ENCODE measurements around the gene BOD1L1.

Gene BOD1L1

DNA sequence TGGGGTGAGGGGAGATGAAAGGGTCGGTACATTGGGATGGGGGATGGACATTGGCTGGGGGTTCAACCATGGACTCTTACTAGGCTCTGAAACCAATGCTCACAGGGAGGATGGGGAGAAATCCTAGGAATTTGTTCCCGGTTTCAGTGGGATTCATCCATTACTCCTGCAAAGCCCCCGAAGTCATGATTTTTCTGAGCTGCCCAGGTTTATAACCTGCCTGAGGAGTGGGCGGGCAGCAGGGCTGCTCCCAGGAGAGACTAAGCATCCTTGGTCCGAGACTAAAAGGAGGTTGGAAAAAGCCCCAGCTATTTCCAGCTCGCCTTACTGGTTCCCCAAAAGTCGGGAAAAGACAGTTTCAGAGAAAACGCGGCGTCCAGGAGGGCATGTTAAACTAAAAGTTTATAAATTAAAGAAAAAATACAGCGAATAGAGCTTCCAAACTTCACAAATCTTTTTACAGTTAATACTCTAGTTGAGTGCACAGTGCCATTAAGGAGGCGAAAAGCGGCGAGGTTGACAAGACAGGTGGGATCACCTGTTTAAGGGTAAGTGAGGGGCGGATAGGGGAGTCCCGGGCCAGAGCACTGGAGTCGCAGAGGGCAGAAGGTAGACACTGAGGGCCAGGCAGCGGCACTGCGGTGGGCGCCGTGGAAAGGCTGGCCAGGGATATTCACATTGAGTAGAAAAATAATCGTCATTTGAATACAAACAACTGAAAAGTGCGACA lies 86.9 kb downstream of the BOD1L1 start:
- no peak for DNase-seq (ENCODE audit: low read depth in 2 of 3, low spot score in 1 of 3)

DNA sequence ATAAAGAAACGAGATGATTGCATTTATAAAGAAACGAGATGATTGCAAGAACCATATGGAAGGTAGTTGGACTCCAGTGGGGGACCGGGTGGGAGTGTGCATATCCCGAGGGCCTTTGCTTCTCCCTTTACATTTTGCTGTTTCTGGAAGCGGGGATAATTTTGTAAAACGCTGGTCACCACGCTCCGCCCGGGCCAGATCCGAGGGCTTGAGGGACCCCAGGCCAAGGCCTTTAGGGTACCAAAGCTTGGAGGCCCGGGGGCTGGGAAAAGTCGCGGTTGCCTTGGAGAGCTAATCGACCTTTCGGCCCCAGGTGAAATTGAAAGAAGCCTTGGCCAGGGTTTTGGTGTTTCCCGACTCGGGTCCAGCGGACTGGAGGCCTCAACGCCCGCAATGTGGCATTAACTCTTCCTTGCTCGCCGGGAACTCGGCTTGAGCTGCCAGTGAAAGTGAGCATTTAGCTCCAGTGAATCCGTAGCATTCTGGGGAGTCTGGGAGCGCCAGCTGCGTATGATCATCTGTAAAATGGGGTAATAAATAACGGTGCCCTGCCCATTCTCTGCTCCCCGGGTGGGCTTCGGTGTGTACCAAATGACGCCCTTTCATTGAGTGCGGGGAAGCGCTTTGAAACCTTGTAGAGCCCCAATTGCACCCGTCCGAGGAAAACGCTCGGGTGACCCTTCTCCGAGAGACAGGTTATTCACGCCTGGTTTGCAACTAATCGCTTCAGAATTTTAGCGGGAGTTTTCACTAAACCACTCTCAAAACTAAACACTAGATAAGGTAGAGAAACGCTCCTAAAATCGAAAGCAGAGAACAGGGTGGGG lies 87.7 kb downstream of the BOD1L1 start:
- DNase-seq (ENCODE audit: low read depth in 2 of 3, low spot score in 1 of 3), result no peak

DNA sequence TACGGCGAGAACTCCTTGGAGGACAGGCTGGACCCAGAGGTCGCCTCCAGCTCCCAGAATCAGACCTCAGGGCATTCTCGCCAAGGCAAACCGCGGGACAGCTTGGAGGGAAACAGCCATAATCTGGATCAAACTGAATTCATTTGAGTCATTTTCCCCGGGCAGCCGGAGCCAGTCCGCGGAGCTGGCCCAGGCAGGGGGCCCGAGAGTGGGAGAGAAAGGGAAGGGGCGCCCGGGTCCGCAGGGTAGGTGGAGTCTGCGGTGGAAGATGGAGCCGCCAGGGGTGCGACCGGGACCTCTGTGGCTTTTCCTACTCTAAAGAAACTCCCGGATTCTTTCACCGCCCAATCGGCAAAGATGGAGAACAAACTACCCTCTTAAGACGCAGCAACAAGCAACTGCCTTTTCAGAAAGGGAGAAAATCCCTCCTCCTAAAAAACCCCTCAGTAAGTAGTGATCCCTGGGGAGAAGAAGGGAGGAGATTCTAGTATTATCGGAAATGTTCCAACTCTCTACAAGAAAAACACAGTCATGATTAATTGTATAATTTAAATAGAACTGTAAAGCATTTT lies 88.4 kb downstream of the BOD1L1 start:
- no peak for DNase-seq (ENCODE audit: low read depth in 2 of 3, low spot score in 1 of 3)

DNA sequence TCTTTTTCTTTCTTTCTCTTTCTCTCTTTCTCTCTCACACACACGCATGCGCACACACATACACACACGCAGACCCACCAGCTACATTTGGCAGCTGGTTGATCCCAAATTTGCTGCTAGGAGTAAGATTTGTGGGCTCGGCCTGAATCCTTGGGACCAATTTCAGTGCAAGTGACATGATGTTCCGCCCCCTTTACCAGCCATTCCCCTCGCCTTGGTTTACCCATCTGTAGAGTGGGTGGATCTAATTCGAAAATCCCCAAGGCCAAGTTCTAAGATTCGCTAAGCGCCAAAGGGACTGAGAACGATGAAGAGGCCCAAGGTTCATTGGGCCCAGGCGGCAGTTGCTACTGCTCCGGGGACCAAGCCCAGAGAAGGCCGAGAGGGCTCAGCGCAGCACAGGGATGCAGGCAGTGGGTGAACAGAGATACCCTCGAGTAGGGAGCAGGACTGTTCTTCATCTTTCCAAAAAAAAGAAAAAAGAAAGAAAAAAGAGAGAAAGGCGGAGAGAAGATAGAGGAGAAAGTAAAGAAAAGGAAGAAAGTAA lies 89.0 kb downstream of the BOD1L1 start:
- DNase-seq (ENCODE audit: low read depth in 2 of 3, low spot score in 1 of 3), result no peak

DNA sequence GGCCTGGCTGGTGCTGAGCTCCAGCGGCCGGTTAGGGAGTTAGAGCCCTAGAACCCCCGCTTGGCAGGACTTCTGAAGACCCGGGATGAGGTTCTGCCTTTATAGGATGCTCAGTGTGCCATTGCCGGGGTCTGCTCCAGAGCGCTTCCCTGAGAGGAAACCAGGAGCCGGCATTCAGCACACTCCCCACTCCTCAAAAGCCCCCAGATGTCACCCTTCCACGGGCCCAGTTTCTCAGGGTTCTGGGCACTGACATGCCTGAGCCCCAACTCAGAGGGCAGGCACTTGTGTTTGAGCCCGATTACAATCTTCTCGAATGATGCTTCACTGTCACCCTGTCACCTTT lies 89.7 kb downstream of the BOD1L1 start:
- no peak for DNase-seq (ENCODE audit: low read depth in 2 of 3, low spot score in 1 of 3)

DNA sequence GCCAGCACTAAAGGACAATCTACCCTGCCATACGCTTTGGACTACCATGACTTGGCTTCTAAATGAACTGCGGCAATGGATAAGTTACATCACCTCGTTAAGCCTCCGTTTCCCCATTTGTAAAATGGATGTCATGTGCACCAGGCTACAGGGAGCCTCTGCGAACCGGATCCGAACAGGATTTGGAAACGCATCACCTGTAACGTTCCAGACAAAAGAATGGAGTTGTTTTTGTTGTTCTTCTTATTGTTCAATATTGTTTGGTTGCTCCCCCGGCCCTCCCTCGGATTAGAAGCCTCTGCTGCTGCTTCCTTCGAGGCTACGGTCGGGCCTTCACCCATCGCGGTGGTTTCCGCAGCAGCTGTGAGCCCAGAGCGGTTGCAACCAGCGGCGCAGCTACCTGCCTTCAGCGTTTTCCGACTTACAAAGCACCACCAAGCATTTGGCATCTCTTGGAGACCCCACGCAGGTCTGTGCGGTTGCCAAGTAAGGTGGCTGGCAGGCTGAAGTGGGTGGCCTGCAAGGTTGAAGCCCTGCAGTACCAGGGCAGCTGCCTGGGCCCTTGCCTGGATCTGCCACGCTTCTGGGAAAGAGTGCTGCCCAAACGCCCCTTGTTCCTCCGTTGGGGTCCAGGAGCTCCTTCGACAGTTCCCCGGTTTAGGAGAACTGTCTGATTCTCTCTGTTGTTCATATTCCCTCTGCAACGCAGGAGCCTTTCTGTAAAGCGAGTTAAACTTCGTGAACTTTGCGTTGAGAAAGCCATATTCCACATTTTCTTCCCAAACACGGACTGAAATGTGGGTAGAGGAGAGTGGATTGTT lies 90.3 kb downstream of the BOD1L1 start:
- DNase-seq (ENCODE audit: low read depth in 2 of 3, low spot score in 1 of 3), result no peak

DNA sequence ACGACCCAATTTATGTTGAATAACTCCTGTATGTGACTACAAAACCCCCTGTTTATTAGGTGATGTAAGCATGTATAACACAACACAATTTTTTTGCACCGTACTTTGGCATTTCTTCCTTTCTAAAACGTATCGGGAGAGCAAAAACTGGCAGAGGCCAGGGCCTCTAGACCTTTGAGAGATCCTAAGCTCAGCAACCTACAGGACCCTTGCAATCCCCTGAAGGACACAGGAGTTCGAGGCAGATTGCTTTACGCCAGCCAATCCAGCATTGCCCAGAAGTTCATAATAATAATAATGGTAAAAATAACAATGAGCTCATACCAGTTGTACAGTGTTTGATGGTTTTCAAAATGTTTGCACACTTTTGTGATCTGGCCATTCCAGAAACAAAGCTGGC lies 90.9 kb downstream of the BOD1L1 start:
- no peak for DNase-seq (ENCODE audit: low read depth in 2 of 3, low spot score in 1 of 3)

DNA sequence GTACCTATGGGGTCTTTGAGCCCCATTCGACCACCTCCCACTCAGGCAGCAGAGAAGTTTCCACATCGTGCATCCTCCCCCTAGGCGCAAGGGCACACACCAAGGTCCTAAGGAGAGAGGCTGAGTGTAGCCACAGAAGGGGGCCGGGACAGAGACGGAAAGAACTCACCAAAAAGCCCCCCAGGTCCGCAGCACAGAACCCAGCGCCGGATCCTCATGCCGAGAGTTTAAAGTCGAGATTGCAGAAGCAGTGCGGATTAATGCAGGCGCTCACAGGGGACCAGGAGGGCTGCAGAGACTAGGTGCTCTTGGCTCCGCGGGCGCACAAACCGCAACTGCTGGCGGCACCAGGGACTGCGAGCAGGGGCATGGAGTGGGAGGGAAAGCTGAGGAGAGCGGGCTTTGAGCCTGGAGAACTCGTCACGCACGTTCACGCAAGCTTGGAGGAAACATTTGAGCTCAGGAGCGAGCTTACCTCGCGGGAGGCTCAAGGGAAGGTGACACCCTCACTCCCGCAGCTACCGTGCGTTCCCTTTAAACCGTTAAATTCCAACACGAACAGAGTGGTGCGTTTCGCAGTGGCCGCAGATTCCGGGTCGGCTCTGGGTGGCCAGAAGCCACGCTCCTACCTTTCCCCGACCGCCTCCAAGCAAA lies 91.7 kb downstream of the BOD1L1 start:
- DNase-seq (ENCODE audit: low read depth in 2 of 3, low spot score in 1 of 3), result no peak

DNA sequence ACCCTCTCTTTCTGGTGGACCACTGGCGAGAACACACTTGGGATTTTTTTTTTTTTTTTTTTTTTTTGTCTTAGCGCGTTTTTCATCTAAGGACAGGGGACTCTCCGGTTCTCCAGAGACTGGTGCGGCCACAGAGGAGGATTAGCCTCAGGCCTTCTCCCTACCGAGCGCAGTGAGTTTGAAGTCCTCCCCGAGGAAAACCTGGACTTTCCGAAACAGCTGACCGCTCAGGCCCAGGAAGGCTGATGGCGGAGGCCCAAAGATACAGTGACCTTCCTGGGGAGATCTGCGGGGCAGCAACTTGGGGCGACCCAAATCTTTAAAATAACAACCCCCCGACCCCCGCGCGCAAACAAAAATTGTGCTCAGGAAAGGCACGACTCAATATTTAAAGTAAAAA lies 92.4 kb downstream of the BOD1L1 start:
- DNase-seq (ENCODE audit: low read depth in 2 of 3, low spot score in 1 of 3), result no peak

DNA sequence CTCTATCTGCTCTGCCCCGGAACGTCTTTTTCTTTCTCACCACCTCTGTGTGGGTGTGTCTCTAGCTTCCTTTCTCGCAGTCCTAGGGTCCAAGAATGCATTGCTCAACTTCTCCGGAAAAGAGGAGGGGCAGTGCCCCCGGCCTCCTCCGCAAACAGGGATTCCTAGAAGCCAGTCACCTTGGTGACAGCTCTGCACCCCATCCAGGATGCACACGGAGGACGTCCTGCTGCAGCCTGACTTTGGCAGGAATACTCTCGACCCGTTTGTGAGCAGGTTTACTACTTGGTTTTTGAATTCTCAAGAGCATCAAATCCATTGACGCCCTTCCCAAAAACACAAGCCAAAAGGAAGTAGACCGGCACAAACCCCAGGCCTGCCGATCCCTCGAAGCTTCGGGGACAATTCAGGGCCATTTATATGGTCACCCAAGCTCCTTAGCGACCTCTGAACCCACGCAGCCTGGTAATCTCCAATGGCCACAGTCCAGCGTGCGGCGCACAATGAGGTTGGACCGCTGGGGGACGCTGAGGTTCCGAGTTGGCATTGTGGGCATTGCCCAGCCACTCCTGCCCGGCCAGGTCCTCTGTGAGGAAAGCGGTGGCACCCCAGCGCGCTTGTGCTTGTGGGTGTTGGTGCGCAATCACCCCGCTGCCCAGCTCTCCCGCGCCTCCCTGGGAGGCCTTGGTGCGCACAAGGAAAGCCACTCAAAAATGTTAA lies 93.0 kb downstream of the BOD1L1 start:
- DNase-seq (ENCODE audit: low read depth in 2 of 3, low spot score in 1 of 3), result no peak

DNA sequence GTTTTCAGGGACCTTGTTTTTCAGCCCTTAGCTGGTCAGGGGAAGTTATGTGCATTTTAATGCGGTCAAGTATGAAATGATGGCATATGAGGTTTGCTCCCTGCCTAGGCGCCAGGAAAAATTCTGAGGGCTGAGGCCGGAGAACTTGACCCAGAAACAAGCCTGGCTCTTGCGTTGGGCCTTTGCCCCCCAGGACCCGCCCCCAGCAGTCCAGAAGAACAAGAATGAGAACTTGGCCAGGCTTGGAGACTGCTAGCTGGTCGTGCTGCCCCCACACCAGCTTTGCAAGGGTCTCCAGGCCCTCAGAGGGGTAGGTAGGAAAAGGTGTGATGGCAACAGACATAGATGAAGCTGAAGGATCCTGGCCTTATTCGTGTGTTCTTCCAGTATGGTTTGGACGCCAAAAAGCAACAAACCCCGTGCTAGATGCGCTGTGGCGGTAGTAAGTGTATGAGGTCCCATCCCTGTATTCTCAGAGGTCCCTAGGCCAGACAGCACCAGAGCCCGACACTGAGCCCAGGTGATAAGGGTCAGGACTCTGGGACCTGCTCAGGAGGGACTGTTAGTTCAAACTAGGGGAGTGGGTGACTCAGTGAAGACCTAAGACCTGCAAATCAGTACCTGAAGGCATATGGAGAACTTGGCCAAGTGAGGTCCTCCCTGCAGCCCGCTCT lies 93.7 kb downstream of the BOD1L1 start:
- DNase-seq (ENCODE audit: low read depth in 2 of 3, low spot score in 1 of 3), result no peak

DNA sequence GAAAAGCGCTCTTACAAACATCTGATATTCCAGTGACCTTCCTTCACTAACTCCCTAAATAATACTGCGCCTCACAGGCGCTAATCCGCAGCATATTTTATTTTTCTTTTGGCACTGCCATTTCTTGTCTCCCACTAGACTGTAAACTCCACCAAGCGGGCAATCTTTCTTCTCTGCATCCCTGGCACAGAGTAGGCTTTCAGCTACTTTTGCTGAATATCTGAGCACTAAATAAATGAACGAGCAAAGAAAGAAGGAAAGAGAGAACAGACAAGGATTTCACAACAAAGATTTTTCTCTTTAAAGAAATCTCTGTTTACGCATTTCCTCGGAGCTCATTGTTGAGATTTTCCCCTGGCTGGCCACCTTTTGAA lies 95.9 kb downstream of the BOD1L1 start:
- DNase-seq (ENCODE audit: low read depth in 2 of 3, low spot score in 1 of 3), result no peak

DNA sequence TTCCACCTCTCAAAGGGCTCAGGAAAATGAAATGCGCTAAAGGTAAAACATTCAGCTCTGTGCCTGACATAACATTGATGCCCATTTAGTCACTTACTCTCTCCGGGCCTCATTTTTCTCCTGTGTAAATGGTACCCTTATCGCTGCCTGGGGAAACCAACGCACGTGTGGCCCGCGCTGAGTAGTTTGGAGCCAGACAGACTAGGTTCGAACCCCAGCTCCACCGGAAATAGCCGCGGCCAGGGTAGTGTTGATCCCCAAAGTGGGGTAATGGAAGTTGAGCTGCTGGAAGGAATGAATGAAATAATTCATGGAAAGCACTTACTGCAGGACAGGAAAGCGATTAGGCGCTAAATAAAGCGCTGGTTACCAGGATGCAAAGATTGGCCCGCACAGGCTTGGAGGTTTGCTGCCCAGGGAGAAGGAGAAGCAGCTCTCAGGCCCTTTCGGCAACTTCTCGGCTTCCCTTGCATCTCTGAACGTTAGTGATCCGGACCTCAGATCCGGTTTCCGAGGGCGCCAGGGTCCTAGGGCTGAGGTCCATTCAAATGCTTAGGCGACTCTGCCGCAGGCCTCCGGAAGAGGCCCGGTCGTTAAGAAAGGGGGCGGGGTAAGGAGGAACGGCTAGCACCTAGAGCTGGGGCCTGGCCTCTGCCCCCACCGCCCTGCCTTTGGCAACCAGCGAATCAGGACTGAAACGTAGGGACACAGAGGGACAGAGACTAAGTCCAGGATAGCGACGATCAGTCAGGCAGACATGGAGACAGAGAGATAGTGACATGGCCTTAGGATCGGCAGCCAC lies 96.5 kb downstream of the BOD1L1 start:
- no peak for DNase-seq (ENCODE audit: low read depth in 2 of 3, low spot score in 1 of 3)

DNA sequence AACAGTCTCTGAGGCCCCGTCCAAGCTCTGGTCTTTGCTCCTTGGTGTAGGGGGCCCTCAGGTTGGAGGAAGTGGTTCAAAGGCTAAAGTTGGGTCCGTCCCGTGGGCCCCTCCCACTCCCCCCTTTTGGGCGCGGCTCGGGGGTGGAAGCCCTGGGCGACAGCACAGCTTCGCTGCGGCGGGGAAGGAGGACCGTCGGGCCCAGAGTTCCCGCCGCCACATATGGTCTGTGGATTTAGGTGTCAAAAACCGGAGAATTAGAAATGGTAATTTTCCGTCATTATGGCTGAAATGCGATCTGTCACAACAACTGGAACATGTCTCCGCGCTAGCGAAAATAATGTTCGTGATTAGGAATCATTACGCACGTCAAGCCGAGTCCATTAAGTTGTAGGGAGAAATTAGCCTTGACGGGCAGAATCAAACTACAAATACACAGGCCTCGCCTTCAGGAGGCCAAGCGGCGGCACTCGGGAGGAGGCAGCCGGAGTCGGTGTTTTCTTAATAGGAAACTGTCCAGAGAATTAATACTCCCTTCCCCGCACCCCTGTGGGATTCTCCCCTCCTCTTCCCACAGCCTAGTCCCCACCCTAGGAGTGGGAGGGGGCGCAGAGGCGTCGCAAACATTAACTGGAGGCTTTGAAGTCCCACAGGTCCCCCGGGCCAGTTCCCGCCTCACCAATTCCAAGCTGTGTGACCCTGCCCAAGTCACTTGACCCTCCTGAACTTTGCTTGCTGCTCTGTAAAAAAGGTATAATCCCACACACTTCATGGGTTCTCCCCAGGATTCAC lies 98.2 kb downstream of the BOD1L1 start:
- DNase-seq (ENCODE audit: low read depth in 2 of 3, low spot score in 1 of 3), result no peak

DNA sequence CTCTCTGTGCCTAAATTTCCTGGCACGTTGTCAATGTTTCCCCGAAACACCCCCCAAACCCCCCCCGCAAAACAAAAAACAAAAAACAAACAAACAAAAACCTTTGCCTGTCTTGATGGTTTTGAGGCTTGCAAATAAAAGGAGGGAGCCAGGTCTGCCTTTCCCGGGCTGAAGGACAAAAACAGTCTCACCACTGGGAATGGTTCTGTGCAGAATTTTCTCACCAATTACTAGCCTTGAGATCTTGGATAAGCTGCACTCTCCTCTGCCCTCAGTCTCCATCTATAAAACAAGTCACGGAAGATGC lies 98.8 kb downstream of the BOD1L1 start:
- no peak for DNase-seq (ENCODE audit: low read depth in 2 of 3, low spot score in 1 of 3)

DNA sequence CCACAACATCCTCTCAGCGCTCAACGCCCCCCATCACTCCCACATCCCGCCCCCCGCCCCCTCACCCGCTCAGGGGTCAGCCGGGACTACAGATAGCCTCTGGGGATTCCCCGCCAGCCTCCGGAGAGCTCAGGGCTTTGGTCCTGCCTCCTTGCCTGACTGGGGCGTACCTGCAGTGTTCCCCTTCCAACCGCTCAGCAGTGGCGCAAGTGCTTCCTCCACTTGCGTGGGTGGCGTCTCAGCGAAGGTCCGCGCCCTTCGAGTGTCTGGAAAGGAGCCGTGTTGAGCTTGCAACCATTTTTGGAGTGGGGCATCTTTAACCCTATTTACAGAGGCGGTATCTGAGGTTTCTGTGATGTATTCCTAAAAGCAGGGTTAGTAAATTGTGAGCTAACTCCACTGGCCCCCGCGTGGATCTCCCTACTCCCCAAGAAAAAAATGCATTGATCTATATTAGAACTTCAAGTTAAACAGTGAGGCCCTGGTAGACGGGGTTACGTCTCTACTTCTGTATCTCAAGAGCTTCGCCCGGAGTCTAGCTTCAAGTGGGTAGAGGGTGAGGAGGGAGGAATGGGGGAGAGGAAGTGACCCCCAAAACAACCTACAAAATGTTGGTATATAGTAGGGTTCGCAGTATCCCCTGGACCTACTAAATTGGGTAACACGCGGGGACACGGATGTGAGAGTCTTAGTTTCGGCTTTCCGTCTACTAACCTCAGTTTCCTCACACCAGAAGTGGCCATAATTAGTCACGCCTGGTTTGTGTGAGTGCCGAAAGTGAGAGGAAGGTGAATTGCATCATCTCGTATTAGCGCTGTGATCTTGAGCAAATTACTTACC lies 99.3 kb downstream of the BOD1L1 start:
- DNase-seq (ENCODE audit: low read depth in 2 of 3, low spot score in 1 of 3), result no peak
